ELR (cell line): Measurements from ENCODE around the gene APOF.
"Not testable (repeated sequence)": the region's sequence is repeated elsewhere in the genome, so short reads cannot be mapped to it uniquely, and the experiment has no call there.

Source experiments
- DNase-seq: peaks from one replicate; pipeline ENCODE4 v3.0.0-alpha.2; 2015; ENCODE audit warnings: low read depth

The APOF gene

GRCh38 chr12:56373515-56373914 lies 10.9 kb upstream of the APOF start:
- DNase-seq = no peak

GRCh38 chr12:56366948-56367347 lies 4.3 kb upstream of the APOF start:
- DNase-seq = no peak

GRCh38 chr12:56361487-56362129 lies 1.0 kb downstream of the APOF start:
- no peak for DNase-seq

GRCh38 chr12:56359851-56360767 lies 2.5 kb downstream of the APOF start, which contains the start of gene STAT2:
STAT2 (minus strand) TSS chr12:56360107; CDS start chr12:56356571, 3,536 bp downstream.
- DNase-seq = peak; percentile 100

GRCh38 chr12:56358836-56359532 lies 3.7 kb downstream of the APOF start:
- peak; percentile 81 for DNase-seq

GRCh38 chr12:56351325-56351724 lies 11.3 kb downstream of the APOF start:
- DNase-seq = no peak

- no peak for DNase-seq
Measured at GRCh38 chr12:56350662-56351061, 12.0 kb downstream of the APOF start.

GRCh38 chr12:56348776-56349175 lies 13.9 kb downstream of the APOF start:
- no peak for DNase-seq

GRCh38 chr12:56347255-56347654 lies 15.4 kb downstream of the APOF start:
- DNase-seq = not testable (repeated sequence)

- DNase-seq = peak; percentile 37
Measured at GRCh38 chr12:56346675-56347074, 16.0 kb downstream of the APOF start.

GRCh38 chr12:56342290-56342689 lies 20.4 kb downstream of the APOF start:
- DNase-seq = not testable (repeated sequence)

- DNase-seq = no peak
Measured at GRCh38 chr12:56341616-56342015, 21.0 kb downstream of the APOF start.

GRCh38 chr12:56339158-56339422 lies 23.6 kb downstream of the APOF start:
- DNase-seq = no peak

- peak; percentile 66 for DNase-seq
Measured at GRCh38 chr12:56338308-56339157, 24.1 kb downstream of the APOF start, which contains the start of gene IL23A. IL23A (plus strand) TSS chr12:56338884; CDS start chr12:56339045, 161 bp downstream.

- DNase-seq = no peak
Measured at GRCh38 chr12:56337753-56338251, 24.9 kb downstream of the APOF start.

GRCh38 chr12:56336361-56337167 lies 26.1 kb downstream of the APOF start:
- DNase-seq = no peak

GRCh38 chr12:56335527-56335926 lies 27.1 kb downstream of the APOF start:
- not testable (repeated sequence) for DNase-seq

- DNase-seq = no peak
Measured at GRCh38 chr12:56334490-56334793, 28.2 kb downstream of the APOF start.

GRCh38 chr12:56333679-56334489 lies 28.8 kb downstream of the APOF start, which contains the start of gene PAN2:
PAN2 (minus strand) TSS chr12:56334000; CDS start chr12:56333094, 906 bp downstream.
- DNase-seq = peak; percentile 99

- DNase-seq = no peak
Measured at GRCh38 chr12:56333197-56333678, 29.4 kb downstream of the APOF start.
